Testis (tissue), 2 donors: Measurements from ENCODE around the gene MYBPC3.

Experiments used
- POLR2A ChIP-seq: fragments of 450-650 bp; IDR thresholded peaks from one replicate; pipeline ENCODE4 v1.6.1; 2017; ENCODE audit warnings: antibody characterized with exemption, mild to moderate bottlenecking, moderate library complexity
- TF ChIP-seq, protein P1 (sequence below), 3 experiments: fragments of 450-650 bp in 2 of 3; fragments of 200-600 bp in 1 of 3; sonication (generic) in 1 of 3; IDR thresholded peaks; one replicate each; pipeline ENCODE4 v1.5.1; 2016 to 2019; ENCODE audit warnings: antibody characterized with exemption in 3 of 3, mild to moderate bottlenecking in 2 of 3, moderate library complexity in 1 of 3

DNA sequence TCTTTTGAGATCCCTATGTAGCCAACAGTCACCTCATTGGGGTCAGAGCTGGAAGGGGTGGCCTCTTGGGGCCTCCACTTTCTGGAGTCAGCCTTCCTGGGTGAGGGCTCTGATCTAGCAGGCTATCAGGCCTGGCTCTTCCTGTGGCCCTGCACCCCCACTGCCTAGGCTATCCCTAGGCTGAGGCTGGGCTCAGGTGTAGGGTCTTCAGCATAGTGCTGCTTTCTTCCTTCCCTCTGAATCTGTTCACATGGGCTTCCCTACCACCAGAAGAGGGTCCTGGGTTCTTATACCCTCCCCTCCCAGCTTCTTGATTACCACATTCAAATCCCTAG lies 26.3 kb upstream of the MYBPC3 start:
- TF ChIP-seq, protein P1, sequence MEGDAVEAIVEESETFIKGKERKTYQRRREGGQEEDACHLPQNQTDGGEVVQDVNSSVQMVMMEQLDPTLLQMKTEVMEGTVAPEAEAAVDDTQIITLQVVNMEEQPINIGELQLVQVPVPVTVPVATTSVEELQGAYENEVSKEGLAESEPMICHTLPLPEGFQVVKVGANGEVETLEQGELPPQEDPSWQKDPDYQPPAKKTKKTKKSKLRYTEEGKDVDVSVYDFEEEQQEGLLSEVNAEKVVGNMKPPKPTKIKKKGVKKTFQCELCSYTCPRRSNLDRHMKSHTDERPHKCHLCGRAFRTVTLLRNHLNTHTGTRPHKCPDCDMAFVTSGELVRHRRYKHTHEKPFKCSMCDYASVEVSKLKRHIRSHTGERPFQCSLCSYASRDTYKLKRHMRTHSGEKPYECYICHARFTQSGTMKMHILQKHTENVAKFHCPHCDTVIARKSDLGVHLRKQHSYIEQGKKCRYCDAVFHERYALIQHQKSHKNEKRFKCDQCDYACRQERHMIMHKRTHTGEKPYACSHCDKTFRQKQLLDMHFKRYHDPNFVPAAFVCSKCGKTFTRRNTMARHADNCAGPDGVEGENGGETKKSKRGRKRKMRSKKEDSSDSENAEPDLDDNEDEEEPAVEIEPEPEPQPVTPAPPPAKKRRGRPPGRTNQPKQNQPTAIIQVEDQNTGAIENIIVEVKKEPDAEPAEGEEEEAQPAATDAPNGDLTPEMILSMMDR (IDR thresholded peaks at IDR 0.05): no peak
- no peak for TF ChIP-seq POLR2A
